Stimulated activated CD8-positive, alpha-beta memory T cell treated with anti-CD3 and anti-CD28 coated beads, Interleukin-4, amount 100 ng/mL, for 48 hours (primary cell): ENCODE data around the gene SRRD.

Experiments used
- DNase-seq: peaks from one replicate; pipeline ENCODE4 v3.0.0-alpha.2; 2020

SRRD gene

DNA sequence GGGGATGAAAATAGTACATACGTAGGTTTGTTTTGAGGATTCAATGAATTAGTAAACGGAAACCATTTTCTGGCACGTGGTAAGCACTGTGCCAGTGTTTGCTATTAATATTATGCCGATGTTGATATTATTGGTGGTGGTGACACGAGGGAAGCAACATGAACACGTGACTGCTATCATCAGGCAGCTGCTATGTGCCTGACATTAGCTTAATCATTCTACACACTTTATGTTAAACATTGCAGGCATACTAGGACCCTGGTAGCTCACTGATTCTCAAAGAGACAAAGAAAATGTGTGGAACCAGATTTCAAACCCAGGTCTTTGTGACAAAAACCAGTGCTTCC, 656 bp downstream of the SRRD start:
- DNase-seq = no peak

DNA sequence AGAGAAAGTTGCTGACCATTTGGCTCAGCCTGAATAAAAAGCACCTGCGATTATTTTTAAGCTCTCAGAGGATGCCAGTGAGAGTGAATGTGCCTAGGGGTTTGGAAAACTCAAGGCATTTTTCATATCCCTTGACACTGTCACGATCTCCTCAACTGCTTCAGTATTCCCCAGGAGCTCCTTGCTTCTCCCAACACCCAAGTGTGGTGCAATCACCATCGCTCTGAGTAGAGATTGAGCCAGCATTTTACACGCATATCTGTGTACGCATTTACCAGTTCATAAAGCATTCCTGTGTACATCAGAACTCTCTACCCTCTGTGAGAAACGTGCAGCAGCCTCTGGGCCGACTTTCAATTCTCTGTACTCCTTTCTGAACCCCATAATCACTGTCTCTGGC, 1.3 kb downstream of the SRRD start:
- no peak for DNase-seq

GRCh38 chr22:26485806-26486390, 2.2 kb downstream of the SRRD start:
- no peak for DNase-seq

DNA sequence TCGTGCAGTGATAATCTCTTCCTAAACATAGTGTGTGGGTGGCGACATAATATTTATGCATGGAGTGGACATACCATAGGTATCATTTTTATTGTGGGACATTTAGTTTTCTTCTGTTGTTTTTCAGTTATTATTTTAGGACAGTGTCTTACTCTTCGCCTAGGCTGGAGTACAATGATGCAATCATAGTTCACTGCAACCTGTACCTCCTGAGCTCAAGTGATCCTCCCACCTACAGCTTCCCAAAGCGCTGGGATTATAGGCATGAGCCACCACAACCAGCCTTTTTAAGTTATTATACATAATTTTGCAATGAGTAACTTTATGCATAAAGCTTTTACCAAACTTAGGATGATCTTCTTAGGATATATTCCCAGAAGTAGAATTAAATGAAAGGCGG, 2.7 kb downstream of the SRRD start:
- no peak for DNase-seq

- DNase-seq = no peak
These were observed 4.3 kb downstream of the SRRD start for GRCh38 chr22:26487996-26488395.

DNA sequence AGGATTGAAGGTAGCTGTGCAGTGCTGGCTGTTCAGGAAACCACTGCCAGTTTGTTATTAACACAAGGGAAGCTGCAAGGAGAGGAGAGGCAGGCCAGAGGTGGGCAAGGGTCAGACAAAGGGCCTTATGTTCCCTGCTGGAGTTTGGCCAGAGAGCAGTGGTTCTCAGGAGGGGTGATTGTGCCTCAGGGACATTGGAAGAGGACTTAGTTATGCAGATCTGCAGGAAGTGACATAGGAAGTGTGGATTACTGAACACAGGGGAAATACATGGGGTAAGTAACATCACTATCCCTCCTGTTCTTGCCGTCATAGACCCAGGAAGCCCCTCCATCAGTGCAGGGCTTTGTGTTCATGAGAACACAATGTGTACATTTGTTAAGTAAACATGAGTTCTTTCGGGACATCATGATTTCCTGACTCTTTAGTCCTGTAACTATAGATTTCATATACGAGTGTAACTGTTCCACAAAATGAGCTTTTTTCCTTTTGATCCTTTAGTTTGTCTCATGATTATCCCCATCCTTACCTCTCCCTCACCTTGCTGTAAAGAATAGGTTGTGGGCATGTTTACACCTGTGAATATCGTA, 5.9 kb downstream of the SRRD start:
- DNase-seq = no peak

GRCh38 chr22:26492220-26492619, 8.5 kb downstream of the SRRD start:
- DNase-seq = no peak

DNA sequence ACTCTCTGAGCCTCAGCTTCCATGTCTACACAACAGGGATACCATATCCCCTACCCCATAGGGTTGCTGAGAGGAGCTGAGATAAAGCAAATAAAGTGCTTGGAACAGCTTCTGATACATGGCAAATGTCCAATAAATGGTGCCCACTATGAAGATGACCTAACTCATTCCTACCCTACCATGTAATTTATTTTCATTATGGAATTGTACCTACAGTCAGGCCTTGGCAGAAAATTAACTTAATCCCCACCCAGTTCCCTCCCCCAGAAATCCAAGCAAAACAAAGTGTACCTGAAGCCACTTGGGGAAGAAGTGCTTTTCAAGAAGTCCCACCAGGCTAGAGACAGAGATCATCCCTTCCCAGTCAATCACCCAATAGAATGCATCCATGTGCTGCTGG, 10.8 kb downstream of the SRRD start:
- no peak for DNase-seq

GRCh38 chr22:26496456-26496855, 12.8 kb downstream of the SRRD start:
- DNase-seq = no peak

GRCh38 chr22:26499188-26499703, 15.6 kb downstream of the SRRD start:
- no peak for DNase-seq

- DNase-seq = no peak
These were observed 18.3 kb downstream of the SRRD start for GRCh38 chr22:26501996-26502395.

- DNase-seq = peak; percentile 66
These were observed 19.2 kb downstream of the SRRD start for GRCh38 chr22:26502688-26503561.

DNA sequence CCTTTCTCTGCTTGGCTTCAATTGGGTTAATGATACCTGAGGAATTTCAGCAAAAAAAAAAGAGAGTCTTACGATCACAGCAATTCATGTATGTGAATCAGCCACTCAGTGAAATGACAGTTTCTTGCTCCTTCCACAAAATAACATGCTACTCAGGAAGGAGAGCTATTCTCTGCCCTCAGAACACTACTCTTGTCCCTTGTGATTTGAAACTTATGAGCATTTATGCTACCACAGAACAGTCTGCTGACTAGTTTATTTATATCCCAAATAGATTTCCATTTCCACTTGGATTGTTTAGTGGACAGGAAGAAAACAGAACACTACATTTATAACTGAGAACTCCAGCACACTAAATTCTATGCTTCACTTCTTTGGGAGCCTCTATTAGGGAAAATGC, 20.1 kb downstream of the SRRD start:
- no peak for DNase-seq

DNA sequence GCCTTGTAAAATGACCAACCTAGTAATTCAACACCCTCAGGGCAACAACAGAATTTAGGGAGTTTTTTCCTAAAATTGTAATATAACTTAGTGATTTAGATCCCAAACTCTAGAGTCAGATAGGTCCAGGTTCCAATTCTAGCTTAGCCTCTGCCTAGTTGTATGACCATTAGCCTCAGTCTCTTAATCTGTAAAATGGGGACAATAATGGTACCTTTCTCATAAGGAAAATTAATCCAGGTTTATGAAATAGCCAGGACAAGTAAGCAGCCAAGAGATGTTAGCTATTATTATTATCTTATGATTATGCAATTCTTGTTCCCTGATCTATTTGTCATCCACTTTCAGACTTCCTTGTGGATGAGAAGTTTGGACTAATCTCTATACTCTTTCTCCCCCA, 24.5 kb downstream of the SRRD start:
- no peak for DNase-seq

DNA sequence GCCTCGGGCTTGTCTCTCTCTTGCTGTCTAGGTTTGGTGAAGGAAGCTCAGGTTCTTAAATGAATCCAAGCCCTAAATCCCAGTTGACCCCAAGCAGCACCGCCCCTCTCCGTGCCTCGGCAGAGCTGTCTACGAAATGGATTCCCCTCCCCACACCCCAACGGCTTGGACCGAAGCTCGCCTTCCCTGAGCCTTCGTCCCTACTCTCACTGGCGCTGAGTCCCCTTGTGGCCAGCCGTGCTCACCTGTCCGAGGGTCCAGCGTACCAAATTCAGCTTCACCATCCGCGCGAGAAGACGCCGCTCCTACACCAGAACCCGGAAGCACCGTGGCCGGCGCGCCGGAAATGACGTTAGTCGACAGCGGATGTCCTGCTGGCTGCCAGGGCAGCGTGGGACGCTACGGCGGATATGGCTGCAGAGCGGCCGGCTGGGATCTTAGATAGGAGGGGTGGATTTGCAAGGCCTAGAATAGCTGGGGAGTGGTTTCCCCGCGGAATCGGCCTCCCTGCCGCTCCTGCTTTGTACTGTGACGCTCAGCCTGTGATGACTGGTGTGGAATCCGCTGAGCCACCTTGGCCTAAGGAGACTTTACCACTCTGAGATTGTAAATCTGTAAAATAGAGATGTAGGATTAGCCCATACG, 28.6 kb downstream of the SRRD start, which contains the start of gene TFIP11:
TFIP11 (minus strand) TSS at position 325 of the 645 bp plus-strand sequence. CDS start 2,201 bp downstream, outside the sequence.
- peak; percentile 98 for DNase-seq

- DNase-seq = no peak
These were observed 30.2 kb downstream of the SRRD start for GRCh38 chr22:26513838-26514237.

DNA sequence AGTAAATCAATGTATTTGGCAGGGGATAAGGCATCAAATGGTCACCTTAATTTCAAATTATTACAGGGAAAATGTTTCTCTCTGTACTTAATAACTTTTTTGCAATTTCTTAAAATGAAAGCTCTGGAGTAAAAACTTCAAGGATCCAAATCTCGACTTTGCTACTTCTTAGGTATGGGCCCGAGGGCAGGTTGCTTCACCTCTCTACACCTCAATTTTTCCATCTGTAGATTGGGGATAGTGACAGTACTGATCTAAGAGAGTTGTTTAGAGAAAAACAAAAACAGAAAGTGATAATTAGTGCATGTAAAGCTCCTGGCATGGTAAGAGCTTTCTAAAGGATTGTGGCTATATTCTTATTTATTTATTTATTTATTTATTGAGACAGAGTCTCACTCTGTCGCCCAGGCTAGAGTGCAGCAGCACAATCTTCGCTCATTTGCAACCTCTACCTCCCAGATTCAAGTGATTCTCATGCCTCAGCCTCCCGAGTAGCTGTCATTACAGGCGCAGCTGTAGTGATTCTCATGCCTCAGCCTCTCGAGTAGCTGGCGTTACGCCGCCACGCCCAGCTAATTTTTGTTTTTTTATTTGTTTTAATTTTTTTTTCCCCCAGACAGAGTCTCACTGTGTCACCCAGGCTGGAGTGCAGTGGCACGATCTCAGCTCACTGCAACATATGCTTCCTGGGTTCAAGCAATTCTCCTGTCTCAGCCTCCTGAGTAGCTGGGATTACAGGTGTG, 30.9 kb downstream of the SRRD start:
- no peak for DNase-seq

DNA sequence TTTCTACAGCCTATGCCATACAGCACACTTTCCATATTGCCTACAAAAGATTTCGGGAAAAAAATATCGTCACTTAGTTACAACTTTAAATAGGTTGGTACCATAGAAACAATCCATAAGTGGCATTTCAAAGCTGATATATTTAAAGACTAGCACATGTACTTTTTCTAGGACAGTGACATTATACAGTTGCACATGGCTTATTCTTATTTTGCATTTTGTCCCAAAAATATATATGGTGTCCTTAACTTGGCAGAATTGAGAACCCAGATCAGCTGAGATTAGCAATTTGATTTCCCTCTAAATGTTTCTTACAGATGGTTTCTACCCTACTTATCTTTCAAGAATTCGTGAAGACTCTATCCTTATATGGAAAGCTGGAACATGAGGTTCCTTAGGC, 32.3 kb downstream of the SRRD start:
- DNase-seq = no peak

DNA sequence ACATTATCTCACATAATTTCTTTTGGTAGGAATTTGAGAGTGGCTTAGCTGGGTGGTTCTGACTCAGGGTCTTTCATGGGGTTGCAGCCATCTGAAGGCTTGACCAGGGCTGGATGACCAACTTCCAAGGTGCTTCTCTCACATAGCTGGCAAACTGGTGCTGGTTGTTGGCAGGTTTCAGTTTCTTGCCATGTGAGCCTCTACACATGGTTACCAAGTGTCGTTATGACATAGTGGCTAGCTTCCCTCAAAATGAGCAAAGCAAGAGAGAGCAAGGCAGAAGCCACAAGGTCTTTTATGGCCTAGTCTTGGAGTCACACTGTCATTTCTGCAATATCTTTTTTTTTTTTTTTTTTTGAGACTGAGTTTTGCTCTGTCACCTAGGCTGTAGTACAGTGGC, 32.8 kb downstream of the SRRD start:
- no peak for DNase-seq

DNA sequence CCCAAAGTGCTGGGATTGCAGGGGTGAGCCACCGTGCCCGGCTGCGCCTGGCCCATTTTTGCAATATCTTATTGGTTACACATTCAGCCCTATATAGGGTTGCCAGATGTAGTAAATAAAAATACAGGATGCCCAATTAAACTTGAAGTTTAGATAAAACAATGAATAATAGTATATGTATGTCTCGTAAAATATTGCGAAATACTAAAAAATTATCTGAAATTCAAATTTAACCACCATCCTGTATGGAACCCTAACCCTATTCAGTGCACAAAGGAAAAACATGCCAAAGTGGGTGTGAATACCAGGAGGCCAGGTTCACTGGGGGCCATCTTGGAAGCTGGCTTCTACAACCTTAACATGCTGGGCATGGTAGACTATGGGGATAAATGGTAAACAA, 33.8 kb downstream of the SRRD start:
- DNase-seq = no peak

DNA sequence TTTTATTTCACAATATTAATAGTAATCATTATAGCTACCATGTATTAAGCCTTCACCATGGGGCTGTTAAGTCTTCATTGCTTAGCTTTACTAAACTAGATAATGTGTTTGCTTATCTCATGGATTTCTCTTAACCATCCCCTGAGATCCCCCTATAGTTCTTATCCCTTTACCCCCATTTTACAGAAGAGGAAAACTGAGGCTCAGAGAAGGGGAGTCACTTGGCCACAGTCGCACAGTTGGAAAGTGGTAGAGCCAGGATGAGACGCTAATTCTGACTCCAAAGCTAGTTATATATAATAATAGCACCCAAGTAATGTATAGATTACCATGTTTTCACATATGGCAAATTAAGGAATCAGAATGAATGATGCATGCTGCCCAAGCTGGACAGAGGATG, 38.3 kb downstream of the SRRD start:
- DNase-seq = no peak

GRCh38 chr22:26522592-26522991, 38.9 kb downstream of the SRRD start:
- DNase-seq = no peak

DNA sequence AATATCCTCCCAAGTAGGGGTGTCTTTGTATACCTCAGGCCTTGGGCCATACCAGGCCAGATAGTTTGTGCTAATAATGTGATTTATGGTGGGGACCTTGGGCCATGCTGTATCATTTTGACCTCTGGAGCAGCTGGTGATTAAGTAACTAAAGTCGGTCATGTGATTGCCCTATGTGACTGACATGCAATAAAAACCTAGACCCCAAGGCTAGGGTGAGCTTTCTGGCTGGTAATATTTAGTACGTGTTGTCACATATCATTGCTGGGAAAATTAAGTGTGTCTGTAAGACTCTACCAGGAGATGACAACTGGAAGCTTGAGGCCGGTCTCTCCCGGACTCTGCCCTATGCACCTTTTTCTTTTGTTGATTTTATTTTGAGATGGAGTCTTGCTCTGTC, 41.2 kb downstream of the SRRD start:
- DNase-seq = no peak
